ENCODE measurements around the gene A1BG. TPM values are rescaled to one million over a fixed set of nuclear protein-coding genes. Genes with fewer than 3 reads are reported as not detected.

Gene A1BG
- total RNA-seq, 1 experiment from 2014 or later: 1.2 TPM

DNA sequence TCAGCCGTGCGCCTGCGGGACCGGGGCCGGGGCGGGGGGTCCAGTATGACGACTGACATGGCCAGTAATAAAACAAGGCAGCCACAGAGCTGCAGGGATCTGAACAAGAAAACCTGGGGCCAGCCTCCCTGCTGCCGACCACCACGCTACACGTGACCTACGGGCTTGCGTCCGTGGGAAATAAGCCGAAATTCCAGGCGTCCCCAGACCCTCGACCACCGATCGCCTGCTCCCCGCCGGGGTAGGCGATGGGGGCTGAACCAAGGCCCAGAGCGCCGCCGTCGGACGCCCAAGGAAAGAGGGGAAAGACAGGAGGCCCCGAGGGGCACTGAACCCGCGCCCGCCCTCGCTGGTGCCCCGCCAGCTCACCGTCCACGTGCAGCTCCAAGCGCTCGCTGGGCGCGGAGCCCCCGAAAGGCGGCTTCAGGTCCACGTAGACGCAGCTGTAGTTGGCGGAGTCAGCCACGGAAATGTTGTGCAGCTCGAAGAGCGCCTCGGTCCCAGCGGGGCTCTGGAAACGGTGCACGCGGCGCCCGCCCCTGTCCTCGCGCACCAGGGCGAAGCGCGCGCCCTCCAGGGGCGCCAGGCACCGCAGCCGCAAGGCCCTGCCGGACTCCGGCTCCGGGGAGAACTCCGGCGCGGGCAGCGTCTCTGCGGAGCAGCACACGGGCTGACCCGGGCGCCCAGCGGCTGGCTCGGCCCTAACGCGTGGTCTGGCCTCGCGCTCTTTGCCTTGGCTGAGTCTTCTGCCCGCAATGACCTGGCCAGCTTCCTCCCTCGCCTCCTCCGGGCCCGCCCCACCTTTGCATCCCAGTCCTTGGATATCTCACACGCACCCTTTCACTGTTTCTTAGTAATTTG, 3.1 kb downstream of the A1BG start:
- ChIA-PET RAD21 (ENCODE audit: low non-redundant PET in 1 of 2, low total read pairs in 2 of 2, uncharacterized antibody in 2 of 2, unreplicated experiment in 2 of 2) (interaction anchor here in 1 of 2 experiments (0.6 kb wide), 1 partner anchor 26 kb away, joined by 3 read pairs; no protein-coding TSS in a partner anchor), CTCF (no interaction called here), POLR2A (no interaction called here)
- Histone ChIP-seq H3K4me2 (ENCODE audit: low read length) (no peak overlapping the region), H3K4me3 (replicated peaks in 1 of 2; ENCODE audit: low read depth in 1 of 2, low read length in 2 of 2) (no peak overlapping the region), H3K27me3 (ENCODE audit: insufficient read depth, low read length) (no peaks in the 10 kb centered on the region), H3K9ac (ENCODE audit: low read length) (no peak overlapping the region), H3K36me3 (ENCODE audit: control insufficient read depth in 1 of 2, insufficient read depth in 2 of 2, low read length in 2 of 2) (no peaks in the 10 kb centered on the region), H3K9me2 (ENCODE audit: insufficient read depth) (no peaks in the 10 kb centered on the region), H4K20me1 (ENCODE audit: insufficient read depth) (no peaks in the 10 kb centered on the region), H2AFZ (ENCODE audit: low read depth, low read length, poor library complexity, severe bottlenecking) (no peak overlapping the region), H3K9me3 (ENCODE audit: control insufficient read depth in 1 of 2, insufficient read depth in 1 of 2, low read depth in 1 of 2, low read length in 2 of 2) (no peaks in the 10 kb centered on the region), H3K27ac (ENCODE audit: low read depth, low read length) (no peak overlapping the region), H3K79me2 (ENCODE audit: insufficient read depth, low read length) (no peaks in the 10 kb centered on the region), H3K4me1 (ENCODE audit: control insufficient read depth in 1 of 2, insufficient read depth in 2 of 2, low read length in 2 of 2) (no peaks in the 10 kb centered on the region)
- intact Hi-C loops (cut with micrococcal nuclease): no loop called here
- TF ChIP-seq ELF1 (IDR thresholded peaks at IDR 0.05; ENCODE audit: borderline replicate concordance, low read depth) (no peak), SRF (IDR thresholded peaks at IDR 0.05; ENCODE audit: low read depth) (no peak), RAD21 (IDR thresholded peaks at IDR 0.05; ENCODE audit: low read depth) (no peak), CEBPB (IDR thresholded peaks at IDR 0.05; ENCODE audit: low read depth) (no peak)
- no peak for DNase-seq (ENCODE audit: low read depth, low spot score)
- BruUV-seq (replicated peaks): no TSS peak
- ATAC-seq: no peak

DNA sequence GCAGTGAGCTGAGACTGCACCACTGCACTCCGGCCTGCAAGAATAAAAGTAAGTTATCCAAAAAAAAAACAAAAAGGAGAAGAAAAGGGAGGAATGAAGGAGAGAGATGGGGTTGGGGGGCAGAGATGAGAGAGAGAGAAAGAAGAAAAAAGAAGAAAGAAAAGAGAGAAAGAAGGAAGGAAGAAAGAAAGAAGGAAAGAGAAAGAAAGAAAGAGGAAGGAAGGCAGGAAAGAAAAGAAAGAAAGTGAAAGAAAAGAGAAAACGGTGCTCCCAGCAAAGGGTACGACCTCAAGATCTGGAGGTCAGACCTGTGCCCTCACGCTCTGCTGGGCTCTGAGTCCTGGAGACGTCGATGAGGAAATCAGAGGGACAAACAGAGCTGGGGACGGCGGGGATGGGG, 3.7 kb downstream of the A1BG start:
- ChIA-PET POLR2A (no interaction called here), RAD21 (ENCODE audit: low non-redundant PET in 1 of 2, low total read pairs in 2 of 2, uncharacterized antibody in 2 of 2, unreplicated experiment in 2 of 2) (interaction anchor here in 1 of 2 experiments (0.6 kb wide), 1 partner anchor 27 kb away, joined by 3 read pairs; no protein-coding TSS in a partner anchor), CTCF (no interaction called here)
- Histone ChIP-seq H3K4me1 (ENCODE audit: control insufficient read depth in 1 of 2, insufficient read depth in 2 of 2, low read length in 2 of 2) (no peaks in the 10 kb centered on the region), H3K9ac (ENCODE audit: low read length) (no peak overlapping the region), H3K9me2 (ENCODE audit: insufficient read depth) (no peaks in the 10 kb centered on the region), H3K4me2 (ENCODE audit: low read length) (no peak overlapping the region), H2AFZ (ENCODE audit: low read depth, low read length, poor library complexity, severe bottlenecking) (no peak overlapping the region), H3K9me3 (ENCODE audit: control insufficient read depth in 1 of 2, insufficient read depth in 1 of 2, low read depth in 1 of 2, low read length in 2 of 2) (no peaks in the 10 kb centered on the region), H3K79me2 (ENCODE audit: insufficient read depth, low read length) (no peaks in the 10 kb centered on the region), H4K20me1 (ENCODE audit: insufficient read depth) (no peaks in the 10 kb centered on the region), H3K27ac (ENCODE audit: low read depth, low read length) (no peak overlapping the region), H3K4me3 (replicated peaks in 1 of 2; ENCODE audit: low read depth in 1 of 2, low read length in 2 of 2) (no peak overlapping the region), H3K36me3 (ENCODE audit: control insufficient read depth in 1 of 2, insufficient read depth in 2 of 2, low read length in 2 of 2) (no peaks in the 10 kb centered on the region), H3K27me3 (ENCODE audit: insufficient read depth, low read length) (no peaks in the 10 kb centered on the region)
- no peak for TF ChIP-seq ZFX (IDR thresholded peaks at IDR 0.05)
- TF ChIP-seq ELF1 (IDR thresholded peaks at IDR 0.05; ENCODE audit: borderline replicate concordance, low read depth): no peak
- TF ChIP-seq YY1 (IDR thresholded peaks at IDR 0.05; ENCODE audit: extremely low read depth, insufficient replicate concordance, low read depth, low read length): no peak
- TF ChIP-seq SIN3A (IDR thresholded peaks at IDR 0.05; ENCODE audit: low read depth): no peak
- no peak for TF ChIP-seq FOSL1 (IDR thresholded peaks at IDR 0.05; ENCODE audit: low read depth)
- TF ChIP-seq, protein P1, sequence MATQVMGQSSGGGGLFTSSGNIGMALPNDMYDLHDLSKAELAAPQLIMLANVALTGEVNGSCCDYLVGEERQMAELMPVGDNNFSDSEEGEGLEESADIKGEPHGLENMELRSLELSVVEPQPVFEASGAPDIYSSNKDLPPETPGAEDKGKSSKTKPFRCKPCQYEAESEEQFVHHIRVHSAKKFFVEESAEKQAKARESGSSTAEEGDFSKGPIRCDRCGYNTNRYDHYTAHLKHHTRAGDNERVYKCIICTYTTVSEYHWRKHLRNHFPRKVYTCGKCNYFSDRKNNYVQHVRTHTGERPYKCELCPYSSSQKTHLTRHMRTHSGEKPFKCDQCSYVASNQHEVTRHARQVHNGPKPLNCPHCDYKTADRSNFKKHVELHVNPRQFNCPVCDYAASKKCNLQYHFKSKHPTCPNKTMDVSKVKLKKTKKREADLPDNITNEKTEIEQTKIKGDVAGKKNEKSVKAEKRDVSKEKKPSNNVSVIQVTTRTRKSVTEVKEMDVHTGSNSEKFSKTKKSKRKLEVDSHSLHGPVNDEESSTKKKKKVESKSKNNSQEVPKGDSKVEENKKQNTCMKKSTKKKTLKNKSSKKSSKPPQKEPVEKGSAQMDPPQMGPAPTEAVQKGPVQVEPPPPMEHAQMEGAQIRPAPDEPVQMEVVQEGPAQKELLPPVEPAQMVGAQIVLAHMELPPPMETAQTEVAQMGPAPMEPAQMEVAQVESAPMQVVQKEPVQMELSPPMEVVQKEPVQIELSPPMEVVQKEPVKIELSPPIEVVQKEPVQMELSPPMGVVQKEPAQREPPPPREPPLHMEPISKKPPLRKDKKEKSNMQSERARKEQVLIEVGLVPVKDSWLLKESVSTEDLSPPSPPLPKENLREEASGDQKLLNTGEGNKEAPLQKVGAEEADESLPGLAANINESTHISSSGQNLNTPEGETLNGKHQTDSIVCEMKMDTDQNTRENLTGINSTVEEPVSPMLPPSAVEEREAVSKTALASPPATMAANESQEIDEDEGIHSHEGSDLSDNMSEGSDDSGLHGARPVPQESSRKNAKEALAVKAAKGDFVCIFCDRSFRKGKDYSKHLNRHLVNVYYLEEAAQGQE (IDR thresholded peaks at IDR 0.05; ENCODE audit: low read depth): no peak
- TF ChIP-seq, protein P2, sequence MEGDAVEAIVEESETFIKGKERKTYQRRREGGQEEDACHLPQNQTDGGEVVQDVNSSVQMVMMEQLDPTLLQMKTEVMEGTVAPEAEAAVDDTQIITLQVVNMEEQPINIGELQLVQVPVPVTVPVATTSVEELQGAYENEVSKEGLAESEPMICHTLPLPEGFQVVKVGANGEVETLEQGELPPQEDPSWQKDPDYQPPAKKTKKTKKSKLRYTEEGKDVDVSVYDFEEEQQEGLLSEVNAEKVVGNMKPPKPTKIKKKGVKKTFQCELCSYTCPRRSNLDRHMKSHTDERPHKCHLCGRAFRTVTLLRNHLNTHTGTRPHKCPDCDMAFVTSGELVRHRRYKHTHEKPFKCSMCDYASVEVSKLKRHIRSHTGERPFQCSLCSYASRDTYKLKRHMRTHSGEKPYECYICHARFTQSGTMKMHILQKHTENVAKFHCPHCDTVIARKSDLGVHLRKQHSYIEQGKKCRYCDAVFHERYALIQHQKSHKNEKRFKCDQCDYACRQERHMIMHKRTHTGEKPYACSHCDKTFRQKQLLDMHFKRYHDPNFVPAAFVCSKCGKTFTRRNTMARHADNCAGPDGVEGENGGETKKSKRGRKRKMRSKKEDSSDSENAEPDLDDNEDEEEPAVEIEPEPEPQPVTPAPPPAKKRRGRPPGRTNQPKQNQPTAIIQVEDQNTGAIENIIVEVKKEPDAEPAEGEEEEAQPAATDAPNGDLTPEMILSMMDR (IDR thresholded peaks at IDR 0.05 in 2 of 3, conservative IDR thresholded peaks at IDR 0.05 in 1 of 3; ENCODE audit: borderline replicate concordance in 1 of 3, insufficient read depth in 1 of 3, low read depth in 2 of 3, low read length in 2 of 3): no peak
- no peak for TF ChIP-seq POLR2A (IDR thresholded peaks at IDR 0.05; ENCODE audit: borderline replicate concordance, extremely low read depth, insufficient read depth, insufficient read length)
- TF ChIP-seq POLR2AphosphoS5 (IDR thresholded peaks at IDR 0.05; ENCODE audit: low read depth, low read length): no peak
- TF ChIP-seq, protein P3, sequence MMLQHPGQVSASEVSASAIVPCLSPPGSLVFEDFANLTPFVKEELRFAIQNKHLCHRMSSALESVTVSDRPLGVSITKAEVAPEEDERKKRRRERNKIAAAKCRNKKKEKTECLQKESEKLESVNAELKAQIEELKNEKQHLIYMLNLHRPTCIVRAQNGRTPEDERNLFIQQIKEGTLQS (IDR thresholded peaks at IDR 0.05): no peak
- no peak for TF ChIP-seq ZNF274 (IDR thresholded peaks at IDR 0.05; ENCODE audit: low read depth, low read length)
- TF ChIP-seq JUND (IDR thresholded peaks at IDR 0.05): no peak
- TF ChIP-seq SRF (IDR thresholded peaks at IDR 0.05; ENCODE audit: low read depth): no peak
- DNase-seq (ENCODE audit: low read depth, low spot score): no peak
- no peak for ATAC-seq
- no TSS peak for BruUV-seq (replicated peaks)
- intact Hi-C loops (cut with micrococcal nuclease): no loop called here
